ENCODE measurements around the gene ITPR3.
A peak's percentile ranks its signal among the peaks of the same experiment; 100 is the strongest.

The ITPR3 gene

DNA sequence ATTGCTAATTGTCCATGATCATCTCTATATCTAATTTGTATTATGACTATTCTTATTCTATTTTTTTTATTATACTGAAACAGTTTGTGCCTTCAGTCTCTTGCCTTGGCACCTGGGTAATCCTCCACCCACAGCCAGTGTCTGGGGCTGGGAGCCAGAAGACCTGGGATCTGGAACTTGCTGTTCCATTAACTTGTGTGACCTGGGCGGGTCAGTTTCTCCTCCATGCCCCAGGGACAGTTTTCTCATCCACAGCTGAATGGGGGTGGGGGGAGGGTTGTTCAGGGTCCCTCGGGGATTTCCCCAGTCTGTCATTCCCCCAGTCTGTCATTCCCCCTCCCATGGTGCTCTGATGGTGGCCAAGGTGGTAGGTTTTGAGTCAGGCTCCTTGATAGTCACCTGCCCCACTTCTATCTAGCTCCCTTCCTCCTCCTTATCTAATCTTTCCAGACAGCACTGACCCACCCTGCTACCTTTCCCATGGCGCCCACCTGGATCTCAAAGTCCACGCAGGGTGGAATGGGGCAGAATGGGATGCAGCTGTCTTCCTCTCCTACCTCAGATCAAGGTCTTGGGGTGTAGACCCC lies 10.9 kb downstream of the ITPR3 start:
- no peaks in the 10 kb centered on the region for H3K36me3 ChIP-seq (replicated peaks in 1 of 2; ENCODE audit: control insufficient read depth in 2 of 2, insufficient read depth in 2 of 2, low read length in 2 of 2)
- H3K4me1 ChIP-seq (ENCODE audit: control insufficient read depth in 2 of 2, insufficient read depth in 1 of 2, low read depth in 1 of 2, low read length in 2 of 2), result peaks cover 11 to 19% of the 10 kb centered on the region in 2 donors
- H2AFZ ChIP-seq (ENCODE audit: low read length), result no peak overlapping the region
- no peaks in the 10 kb centered on the region for H3K9me3 ChIP-seq (replicated peaks in 1 of 2; ENCODE audit: control insufficient read depth in 2 of 2, insufficient read depth in 1 of 2, low read depth in 1 of 2, low read length in 2 of 2)
- H3K27me3 ChIP-seq (ENCODE audit: control insufficient read depth in 3 of 3, insufficient read depth in 3 of 3, low read depth in 1 of 3, low read length in 3 of 3), result peaks cover 0 to 19% (median 0%) of the 10 kb centered on the region in 3 experiments
- H2BK12ac ChIP-seq (ENCODE audit: low read length), result no peak overlapping the region
- WGBS, 2 donors (ENCODE audit: extremely low coverage in 2 of 2, insufficient read length in 2 of 2, insufficient replicate concordance in 1 of 2), result no CpG with 5 or more reads among the region's 4 CpGs
- no peak overlapping the region for H2BK120ac ChIP-seq (ENCODE audit: low read depth, low read length)
- H3K4me2 ChIP-seq (ENCODE audit: insufficient read depth, low read length, poor library complexity, severe bottlenecking), result no peak overlapping the region
- no peak overlapping the region for H2BK15ac ChIP-seq (ENCODE audit: low read length)
- H3K9ac ChIP-seq (ENCODE audit: low read depth, low read length, poor library complexity), result no peak overlapping the region
- H2AK5ac ChIP-seq (ENCODE audit: low read depth, low read length), result peak overlapping the region; percentile 5
- H4K8ac ChIP-seq (ENCODE audit: low read depth, low read length), result no peak overlapping the region
- no peak overlapping the region for H3K4ac ChIP-seq (ENCODE audit: low read length)
- H3K23ac ChIP-seq (ENCODE audit: low read depth, low read length, poor library complexity), result no peak overlapping the region
- H3K27ac ChIP-seq (replicated peaks; ENCODE audit: low read length), result no peak overlapping the region
- no peak overlapping the region for H2BK5ac ChIP-seq (ENCODE audit: low read length)
- no peak overlapping the region for H3K14ac ChIP-seq (ENCODE audit: low read length)
- no peak for DNase-seq (ENCODE audit: low spot score)
- no peak overlapping the region for H3K4me3 ChIP-seq (ENCODE audit: low read length in 2 of 2)
- H4K91ac ChIP-seq (ENCODE audit: low read depth, low read length, poor library complexity), result no peak overlapping the region
- H3K18ac ChIP-seq (ENCODE audit: low read length), result peak overlapping the region; percentile 52
- H3K79me1 ChIP-seq (ENCODE audit: low read depth, low read length), result no peaks in the 10 kb centered on the region

DNA sequence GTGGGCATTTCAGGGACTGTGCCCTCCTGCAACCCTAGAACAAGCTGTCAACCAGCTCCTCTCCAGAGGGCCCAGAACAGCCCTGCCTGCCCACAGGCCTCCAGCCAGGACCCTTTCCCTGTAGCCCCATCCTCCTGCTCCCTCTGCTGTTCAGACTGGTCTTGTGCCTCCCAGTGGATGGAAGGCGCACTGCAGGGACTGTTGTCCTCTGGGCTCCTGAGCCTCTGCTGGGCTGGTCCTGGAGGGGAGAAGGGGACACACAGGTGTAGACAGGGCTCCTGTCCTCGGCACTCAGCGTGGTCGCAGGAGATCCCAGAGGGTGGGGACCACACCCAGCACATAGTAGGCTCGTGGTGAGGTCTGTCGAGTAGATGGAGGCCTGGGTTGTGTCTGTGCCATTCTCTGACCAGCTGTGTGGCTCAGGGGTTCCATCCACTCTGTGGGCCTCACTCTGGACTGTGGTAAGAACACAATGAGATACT lies 11.5 kb downstream of the ITPR3 start:
- Histone ChIP-seq H4K91ac (ENCODE audit: low read depth, low read length, poor library complexity) (no peak overlapping the region), H3K4me2 (ENCODE audit: insufficient read depth, low read length, poor library complexity, severe bottlenecking) (no peak overlapping the region), H3K18ac (ENCODE audit: low read length) (peak overlapping the region; percentile 15), H2BK12ac (ENCODE audit: low read length) (no peak overlapping the region), H3K4me1 (ENCODE audit: control insufficient read depth in 2 of 2, insufficient read depth in 1 of 2, low read depth in 1 of 2, low read length in 2 of 2) (peaks cover 10 to 18% of the 10 kb centered on the region in 2 donors), H3K9ac (ENCODE audit: low read depth, low read length, poor library complexity) (no peak overlapping the region), H3K4me3 (ENCODE audit: low read length in 2 of 2) (no peak overlapping the region), H3K9me3 (replicated peaks in 1 of 2; ENCODE audit: control insufficient read depth in 2 of 2, insufficient read depth in 1 of 2, low read depth in 1 of 2, low read length in 2 of 2) (no peaks in the 10 kb centered on the region), H2AK5ac (ENCODE audit: low read depth, low read length) (no peak overlapping the region), H2BK120ac (ENCODE audit: low read depth, low read length) (no peak overlapping the region), H3K23ac (ENCODE audit: low read depth, low read length, poor library complexity) (no peak overlapping the region), H3K36me3 (replicated peaks in 1 of 2; ENCODE audit: control insufficient read depth in 2 of 2, insufficient read depth in 2 of 2, low read length in 2 of 2) (no peaks in the 10 kb centered on the region), H2BK5ac (ENCODE audit: low read length) (no peak overlapping the region), H4K8ac (ENCODE audit: low read depth, low read length) (no peak overlapping the region), H3K14ac (ENCODE audit: low read length) (no peak overlapping the region), H3K27ac (replicated peaks; ENCODE audit: low read length) (no peak overlapping the region), H3K27me3 (ENCODE audit: control insufficient read depth in 3 of 3, insufficient read depth in 3 of 3, low read depth in 1 of 3, low read length in 3 of 3) (peaks cover 0 to 19% (median 0%) of the 10 kb centered on the region in 3 experiments), H3K79me1 (ENCODE audit: low read depth, low read length) (no peaks in the 10 kb centered on the region), H3K4ac (ENCODE audit: low read length) (no peak overlapping the region), H2BK15ac (ENCODE audit: low read length) (no peak overlapping the region), H2AFZ (ENCODE audit: low read length) (peak overlapping the region; percentile 93)
- no peak for DNase-seq (ENCODE audit: low spot score)
- whole genome bisulfite sequencing, 2 donors (ENCODE audit: extremely low coverage in 2 of 2, insufficient read length in 2 of 2, insufficient replicate concordance in 1 of 2), result no CpG with 5 or more reads among the region's 6 CpGs

DNA sequence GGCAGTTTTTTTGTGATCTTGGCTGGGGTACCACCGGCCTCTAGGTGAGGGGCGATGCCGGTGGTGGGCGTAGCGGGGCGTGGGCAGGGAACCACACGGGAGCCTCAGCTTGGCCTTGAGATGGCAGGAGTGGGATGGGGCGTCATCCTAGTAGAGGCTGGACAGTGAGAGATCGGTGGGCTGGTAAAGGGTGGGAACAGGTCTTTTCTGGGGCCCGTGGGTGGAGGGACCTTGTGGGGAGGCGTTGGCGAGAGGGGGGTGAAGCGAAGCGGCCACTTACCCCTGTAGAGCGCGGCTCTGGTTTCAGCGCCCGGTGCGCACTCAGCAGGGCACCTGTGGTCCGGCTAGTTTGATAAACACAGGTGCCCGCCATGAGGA lies 12.0 kb downstream of the ITPR3 start:
- H3K18ac ChIP-seq (ENCODE audit: low read length), result peak overlapping the region; percentile 91
- peak overlapping the region; percentile 55 for H3K9ac ChIP-seq (ENCODE audit: low read depth, low read length, poor library complexity)
- WGBS, 2 donors (ENCODE audit: extremely low coverage in 2 of 2, insufficient read length in 2 of 2, insufficient replicate concordance in 1 of 2), result no CpG with 5 or more reads among the region's 21 CpGs
- no peak overlapping the region for H2BK5ac ChIP-seq (ENCODE audit: low read length)
- peak overlapping the region; percentile 93 for H2AFZ ChIP-seq (ENCODE audit: low read length)
- H3K4me3 ChIP-seq (ENCODE audit: low read length in 2 of 2), result peak overlapping the region; percentile 58 to 81
- no peak overlapping the region for H3K4ac ChIP-seq (ENCODE audit: low read length)
- H2BK120ac ChIP-seq (ENCODE audit: low read depth, low read length), result no peak overlapping the region
- no peaks in the 10 kb centered on the region for H3K79me1 ChIP-seq (ENCODE audit: low read depth, low read length)
- peak overlapping the region; percentile 91 for H2BK15ac ChIP-seq (ENCODE audit: low read length)
- H3K14ac ChIP-seq (ENCODE audit: low read length), result peak overlapping the region; percentile 12
- no peak overlapping the region for H4K91ac ChIP-seq (ENCODE audit: low read depth, low read length, poor library complexity)
- H3K23ac ChIP-seq (ENCODE audit: low read depth, low read length, poor library complexity), result no peak overlapping the region
- no peaks in the 10 kb centered on the region for H3K36me3 ChIP-seq (replicated peaks in 1 of 2; ENCODE audit: control insufficient read depth in 2 of 2, insufficient read depth in 2 of 2, low read length in 2 of 2)
- peak overlapping the region; percentile 31 for H2AK5ac ChIP-seq (ENCODE audit: low read depth, low read length)
- H4K8ac ChIP-seq (ENCODE audit: low read depth, low read length), result peak overlapping the region; percentile 57
- H3K9me3 ChIP-seq (replicated peaks in 1 of 2; ENCODE audit: control insufficient read depth in 2 of 2, insufficient read depth in 1 of 2, low read depth in 1 of 2, low read length in 2 of 2), result no peaks in the 10 kb centered on the region
- H2BK12ac ChIP-seq (ENCODE audit: low read length), result peak overlapping the region; percentile 68
- DNase-seq (ENCODE audit: low spot score), result no peak
- H3K4me2 ChIP-seq (ENCODE audit: insufficient read depth, low read length, poor library complexity, severe bottlenecking), result peak overlapping the region; percentile 99
- H3K4me1 ChIP-seq (ENCODE audit: control insufficient read depth in 2 of 2, insufficient read depth in 1 of 2, low read depth in 1 of 2, low read length in 2 of 2), result peaks cover 8 to 15% of the 10 kb centered on the region in 2 donors
- no peak overlapping the region for H3K27ac ChIP-seq (replicated peaks; ENCODE audit: low read length)
- peaks cover 0 to 19% (median 0%) of the 10 kb centered on the region in 3 experiments for H3K27me3 ChIP-seq (ENCODE audit: control insufficient read depth in 3 of 3, insufficient read depth in 3 of 3, low read depth in 1 of 3, low read length in 3 of 3)

DNA sequence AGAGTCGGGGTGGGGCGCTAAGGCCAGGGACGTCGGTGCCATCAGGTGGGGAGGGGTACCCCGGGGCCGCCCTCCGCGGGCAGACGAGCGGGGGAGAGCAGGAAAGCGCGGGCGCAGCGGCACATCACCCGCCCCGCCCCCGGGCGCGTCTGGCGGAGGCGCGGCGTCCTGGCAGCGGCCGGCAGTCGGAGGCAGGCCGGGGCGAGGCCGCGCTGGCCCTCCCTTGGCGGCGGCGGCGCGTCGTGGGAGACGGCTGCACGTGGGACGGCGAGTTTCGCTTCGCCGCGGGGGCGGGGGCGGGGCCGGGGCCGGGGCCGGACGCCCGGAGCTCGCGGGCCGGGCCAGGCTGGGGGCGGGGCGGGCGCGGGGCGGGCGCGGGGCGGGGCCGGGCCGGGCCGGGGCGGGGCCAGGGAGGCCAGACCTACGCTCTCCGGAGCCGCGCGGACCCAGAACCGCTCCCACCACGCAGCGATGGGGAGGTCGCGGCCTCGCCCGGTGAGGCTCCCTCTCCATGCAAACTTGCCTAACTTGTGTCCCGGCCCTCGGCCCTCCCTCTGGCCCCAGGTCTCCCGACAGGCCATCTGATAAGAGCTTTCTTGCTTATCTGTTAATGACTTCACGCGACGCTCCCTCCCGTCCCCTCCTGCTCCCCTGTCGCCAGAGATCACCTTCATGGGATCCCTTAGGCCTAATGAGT lies 12.5 kb downstream of the ITPR3 start:
- Histone ChIP-seq H3K4me1 (ENCODE audit: control insufficient read depth in 2 of 2, insufficient read depth in 1 of 2, low read depth in 1 of 2, low read length in 2 of 2) (peaks cover 8 to 11% of the 10 kb centered on the region in 2 donors), H2BK12ac (ENCODE audit: low read length) (peak overlapping the region; percentile 68), H3K14ac (ENCODE audit: low read length) (no peak overlapping the region), H3K18ac (ENCODE audit: low read length) (peak overlapping the region; percentile 91), H4K8ac (ENCODE audit: low read depth, low read length) (peak overlapping the region; percentile 57), H3K23ac (ENCODE audit: low read depth, low read length, poor library complexity) (peak overlapping the region; percentile 66), H3K36me3 (replicated peaks in 1 of 2; ENCODE audit: control insufficient read depth in 2 of 2, insufficient read depth in 2 of 2, low read length in 2 of 2) (no peaks in the 10 kb centered on the region), H2BK15ac (ENCODE audit: low read length) (peak overlapping the region; percentile 91), H3K4me2 (ENCODE audit: insufficient read depth, low read length, poor library complexity, severe bottlenecking) (peak overlapping the region; percentile 99), H4K91ac (ENCODE audit: low read depth, low read length, poor library complexity) (no peak overlapping the region), H3K9ac (ENCODE audit: low read depth, low read length, poor library complexity) (peak overlapping the region; percentile 92), H3K79me1 (ENCODE audit: low read depth, low read length) (no peaks in the 10 kb centered on the region), H3K4ac (ENCODE audit: low read length) (no peak overlapping the region), H2BK120ac (ENCODE audit: low read depth, low read length) (no peak overlapping the region), H3K9me3 (replicated peaks in 1 of 2; ENCODE audit: control insufficient read depth in 2 of 2, insufficient read depth in 1 of 2, low read depth in 1 of 2, low read length in 2 of 2) (no peaks in the 10 kb centered on the region), H2AK5ac (ENCODE audit: low read depth, low read length) (peak overlapping the region; percentile 31), H3K27me3 (ENCODE audit: control insufficient read depth in 3 of 3, insufficient read depth in 3 of 3, low read depth in 1 of 3, low read length in 3 of 3) (peaks cover 0 to 19% (median 0%) of the 10 kb centered on the region in 3 experiments), H2BK5ac (ENCODE audit: low read length) (no peak overlapping the region), H3K4me3 (ENCODE audit: low read length in 2 of 2) (peak overlapping the region; percentile 58 to 81), H2AFZ (ENCODE audit: low read length) (peak overlapping the region; percentile 96), H3K27ac (replicated peaks; ENCODE audit: low read length) (no peak overlapping the region)
- no CpG with 5 or more reads among the region's 86 CpGs for WGBS, 2 donors (ENCODE audit: extremely low coverage in 2 of 2, insufficient read length in 2 of 2, insufficient replicate concordance in 1 of 2)
- no peak for DNase-seq (ENCODE audit: low spot score)

Data from neuronal stem cell (in vitro differentiated cells).